ENCODE measurements around the gene CSH2. TPM values are rescaled to one million over a fixed set of nuclear protein-coding genes. Genes with fewer than 3 reads are reported as not detected.

CSH2 gene
- total and polyA plus RNA-seq, 2 of the 13 experiments (the other 11 are each of a cell fraction or from before 2014, with no cell fraction given): not detected

GRCh38 chr17:63834431-63835166 is 38.9 kb downstream of the CSH2 start (continued):
- TF ChIP-seq ZNF782 (CRISPR knock-in tag; IDR thresholded peaks at IDR 0.05; ENCODE audit: borderline replicate concordance) (no peak), SMAD9 (CRISPR knock-in tag; IDR thresholded peaks at IDR 0.05) (no peak), MNT (IDR thresholded peaks at IDR 0.05) (no peak), ZNF839 (CRISPR knock-in tag; IDR thresholded peaks at IDR 0.05; ENCODE audit: borderline replicate concordance) (no peak), TEAD3 (CRISPR knock-in tag; optimal IDR thresholded peaks at IDR 0.05; ENCODE audit: borderline replicate concordance) (no peak), NFYB (CRISPR knock-in tag; IDR thresholded peaks at IDR 0.05) (no peak), SRY (CRISPR knock-in tag; IDR thresholded peaks at IDR 0.05) (no peak), ATF3 (CRISPR knock-in tag; IDR thresholded peaks at IDR 0.05) (no peak), ZBTB37 (CRISPR knock-in tag; IDR thresholded peaks at IDR 0.05) (no peak), LRRFIP1 (CRISPR knock-in tag; conservative IDR thresholded peaks at IDR 0.05) (no peak), YY1 (IDR thresholded peaks at IDR 0.05; ENCODE audit: insufficient read depth, insufficient replicate concordance, low read depth, low read length) (peak; percentile 9), MYPOP (CRISPR knock-in tag; IDR thresholded peaks at IDR 0.05) (no peak), FOXC1 (CRISPR knock-in tag; IDR thresholded peaks at IDR 0.05; ENCODE audit: borderline replicate concordance) (peak; percentile 56; the same call in 1 of the 2 replicates), JARID2 (CRISPR knock-in tag; IDR thresholded peaks at IDR 0.05; ENCODE audit: insufficient replicate concordance) (no peak), ZC3H4 (CRISPR knock-in tag; IDR thresholded peaks at IDR 0.05; ENCODE audit: borderline replicate concordance) (no peak), SAP130 (CRISPR knock-in tag; IDR thresholded peaks at IDR 0.05; ENCODE audit: low read depth) (peak; percentile 51), AKAP8 (CRISPR knock-in tag; IDR thresholded peaks at IDR 0.05) (no peak), KLF6 (CRISPR knock-in tag; IDR thresholded peaks at IDR 0.05) (no peak), CBX5 (CRISPR knock-in tag; IDR thresholded peaks at IDR 0.05; ENCODE audit: borderline replicate concordance) (0 out of 2 replicates have a peak, but pooled peaks have one; percentile 19), ZNF484 (CRISPR knock-in tag; IDR thresholded peaks at IDR 0.05; ENCODE audit: borderline replicate concordance, low read depth) (no peak)
